Osteocyte (in vitro differentiated cells): ENCODE results near the gene FAM210A. TPM values are rescaled to one million over a fixed set of nuclear protein-coding genes. Genes with fewer than 3 reads are reported as not detected.

Experiments used
- DNase-seq: peaks from one replicate; pipeline ENCODE4 v3.0.0; 2021; ENCODE audit warnings: mixed read lengths; ENCODE audit not compliant: unreplicated experiment; ENCODE audit errors: extremely low spot score
- H3K27ac Mint-ChIP-seq: one replicate; pipeline ENCODE4 v1.8.0; 2021; ENCODE audit warnings: mild to moderate bottlenecking, mixed read lengths; ENCODE audit not compliant: unreplicated experiment
- H3K27me3 Mint-ChIP-seq: one replicate; pipeline ENCODE4 v1.8.0; 2021; ENCODE audit warnings: mixed read lengths; ENCODE audit not compliant: unreplicated experiment
- H3K36me3 Mint-ChIP-seq: one replicate; pipeline ENCODE4 v1.8.0; 2021; ENCODE audit warnings: mixed read lengths; ENCODE audit not compliant: unreplicated experiment
- H3K4me1 Mint-ChIP-seq: one replicate; pipeline ENCODE4 v1.8.0; 2021; ENCODE audit warnings: mixed read lengths; ENCODE audit not compliant: unreplicated experiment
- H3K4me3 Mint-ChIP-seq: one replicate; pipeline ENCODE4 v1.8.0; 2021; ENCODE audit warnings: mild to moderate bottlenecking, moderate library complexity, mixed read lengths; ENCODE audit not compliant: unreplicated experiment
- H3K9me3 Mint-ChIP-seq: one replicate; pipeline ENCODE4 v1.8.0; 2021; ENCODE audit warnings: mixed read lengths; ENCODE audit not compliant: unreplicated experiment
- CTCF ChIP-seq: fragments of 200-600 bp; sonication (generic); IDR thresholded peaks from 2 replicates; pipeline ENCODE4 v1.5.0; 2021; ENCODE audit warnings: antibody characterized with exemption, mild to moderate bottlenecking, moderate library complexity
- total RNA-seq: library from RNA; stranded (reverse); gene quantifications from 2 replicates; pipeline ENCODE4 v1.2.1, GENCODE V29; 2021

The FAM210A gene
- total RNA-seq, 1 donor from 2014 or later: 13.8 TPM

- peak; percentile 86 for DNase-seq
- Mint-ChIP-seq H3K27me3 (no peaks in the 10 kb centered on the region), H3K4me3 (no peak overlapping the region), H3K4me1 (no peaks in the 10 kb centered on the region), H3K27ac (no peak overlapping the region), H3K9me3 (peaks cover 7% of the 10 kb centered on the region), H3K36me3 (no peaks in the 10 kb centered on the region)
- no peak for TF ChIP-seq CTCF
Measured at GRCh38 chr18:13641551-13642439, 84.6 kb downstream of the FAM210A start.

GRCh38 chr18:13640266-13640860 is 86.0 kb downstream of the FAM210A start:
- Mint-ChIP-seq H3K9me3 (peaks cover 7% of the 10 kb centered on the region), H3K4me3 (no peak overlapping the region), H3K27me3 (peaks cover 3% of the 10 kb centered on the region), H3K27ac (no peak overlapping the region), H3K36me3 (no peaks in the 10 kb centered on the region), H3K4me1 (no peaks in the 10 kb centered on the region)
- no peak for DNase-seq
- no peak for TF ChIP-seq CTCF

- no peak for DNase-seq
- TF ChIP-seq CTCF: no peak
- Mint-ChIP-seq H3K27ac (no peak overlapping the region), H3K36me3 (no peaks in the 10 kb centered on the region), H3K4me1 (no peaks in the 10 kb centered on the region), H3K27me3 (peaks cover 7% of the 10 kb centered on the region), H3K9me3 (peaks cover 7% of the 10 kb centered on the region), H3K4me3 (no peak overlapping the region)
Measured at GRCh38 chr18:13638719-13639595, 87.4 kb downstream of the FAM210A start.

DNA sequence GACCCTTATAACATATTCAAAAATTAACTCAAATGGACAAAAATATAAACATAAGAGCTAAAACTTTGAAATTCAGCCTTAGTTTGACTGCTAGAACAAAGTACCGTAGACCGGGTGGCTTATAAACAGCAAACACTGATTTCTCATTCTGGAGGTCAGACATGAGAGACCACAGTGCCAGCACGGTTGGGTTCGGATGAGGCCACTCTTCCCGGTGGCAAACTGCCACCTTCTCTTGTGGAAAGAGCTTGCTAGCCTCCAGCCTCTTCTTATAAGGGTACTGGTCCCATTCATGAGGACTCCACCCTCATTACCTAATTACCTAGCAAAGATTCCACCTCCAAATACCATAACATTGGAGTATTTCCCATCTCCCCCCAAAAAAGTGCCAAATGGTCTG is 91.3 kb downstream of the FAM210A start:
- Mint-ChIP-seq H3K4me3 (no peak overlapping the region), H3K36me3 (no peaks in the 10 kb centered on the region), H3K27me3 (peaks cover 7% of the 10 kb centered on the region), H3K27ac (no peak overlapping the region), H3K9me3 (no peaks in the 10 kb centered on the region), H3K4me1 (peaks cover under 1% of the 10 kb centered on the region)
- TF ChIP-seq CTCF: no peak
- no peak for DNase-seq
